Neural progenitor cell (in vitro differentiated cells): Measurements from ENCODE around the gene SPOCD1. TPM values are rescaled to one million over a fixed set of nuclear protein-coding genes. Genes with fewer than 3 reads are reported as not detected.
A peak's percentile ranks its signal among the peaks of the same experiment; 100 is the strongest.

Experiments
- DNase-seq: peaks from one replicate; pipeline ENCODE4 v3.0.0-alpha.2; 2016; ENCODE audit warnings: low spot score
- H2AFZ ChIP-seq: fragments of 200-600 bp; sonication (generic); replicated peaks from 2 replicates; pipeline ENCODE4 v1.6.1; 2016; ENCODE audit warnings: antibody characterized with exemption
- H3F3A ChIP-seq: fragments of 200-600 bp; sonication (generic); 2 replicates; pipeline ENCODE4 v1.6.1; 2016; ENCODE audit warnings: antibody characterized with exemption, low read depth
- H3K27ac ChIP-seq: fragments of 200-600 bp; sonication (generic); 2 replicates; pipeline ENCODE4 v1.5.1; 2016; ENCODE audit warnings: mild to moderate bottlenecking
- H3K27me3 ChIP-seq: fragments of 200-600 bp; sonication (generic); 2 replicates; pipeline ENCODE4 v1.6.1; 2016; ENCODE audit warnings: mild to moderate bottlenecking, moderate library complexity
- H3K36me3 ChIP-seq: fragments of 200-600 bp; sonication (generic); 2 replicates; pipeline ENCODE4 v1.5.1; 2016
- H3K4me1 ChIP-seq: fragments of 200-600 bp; sonication (generic); 2 replicates; pipeline ENCODE4 v1.6.1; 2016; ENCODE audit warnings: mixed run types
- H3K4me2 ChIP-seq: fragments of 200-600 bp; sonication (generic); 2 replicates; pipeline ENCODE4 v1.6.1; 2016
- H3K4me3 ChIP-seq: fragments of 200-600 bp; sonication (generic); 2 replicates; pipeline ENCODE4 v1.5.1; 2016
- H3K79me2 ChIP-seq: fragments of 200-600 bp; sonication (generic); 2 replicates; pipeline ENCODE4 v1.6.1; 2016; ENCODE audit warnings: low read depth
- H3K9ac ChIP-seq: fragments of 200-600 bp; sonication (generic); 2 replicates; pipeline ENCODE4 v1.6.1; 2016
- H3K9me3 ChIP-seq: fragments of 200-600 bp; sonication (generic); 2 replicates; pipeline ENCODE4 v1.5.1; 2016; ENCODE audit warnings: low read depth
- H4K20me1 ChIP-seq: fragments of 200-600 bp; sonication (generic); 2 replicates; pipeline ENCODE4 v1.6.1; 2016; ENCODE audit warnings: low read depth
- H3K27ac Mint-ChIP-seq: 3 replicates; pipeline ENCODE4 v1.8.0; 2021; ENCODE audit warnings: mixed read lengths
- H3K27me3 Mint-ChIP-seq: 2 replicates; pipeline ENCODE4 v1.8.0; 2022; ENCODE audit warnings: low read depth, mild to moderate bottlenecking, inconsistent platforms, moderate library complexity, mixed read lengths; ENCODE audit not compliant: insufficient read depth
- H3K36me3 Mint-ChIP-seq: 3 replicates; pipeline ENCODE4 v1.8.0; 2021; ENCODE audit warnings: mixed read lengths
- H3K4me1 Mint-ChIP-seq: 3 replicates; pipeline ENCODE4 v1.8.0; 2021; ENCODE audit warnings: mixed read lengths
- H3K4me3 Mint-ChIP-seq: 3 replicates; pipeline ENCODE4 v1.8.0; 2021; ENCODE audit warnings: mild to moderate bottlenecking, moderate library complexity, mixed read lengths
- H3K9me3 Mint-ChIP-seq: 3 replicates; pipeline ENCODE4 v1.8.0; 2020; ENCODE audit warnings: mixed read lengths
- CTCF ChIP-seq: fragments of 200-600 bp; sonication (generic); IDR thresholded peaks from 2 replicates; pipeline ENCODE4 v1.5.1; 2017; ENCODE audit warnings: antibody characterized with exemption, mild to moderate bottlenecking
- EZH2 ChIP-seq: fragments of 200-600 bp; sonication (generic); IDR thresholded peaks from 2 replicates; pipeline ENCODE4 v1.6.1; 2017; ENCODE audit warnings: antibody characterized with exemption, mild to moderate bottlenecking, moderate library complexity
- EZH2phosphoT487 ChIP-seq: fragments of 200-600 bp; sonication (generic); IDR thresholded peaks from 2 replicates; pipeline ENCODE4 v1.6.1; 2017; ENCODE audit warnings: antibody characterized with exemption
- total RNA-seq: library from RNA; depleted of rRNA; stranded (reverse); fragments of >200 nt; gene quantifications from 2 replicates; pipeline ENCODE4 v1.2.3, GENCODE V29; 2015; ENCODE audit warnings: low replicate concordance

SPOCD1 gene
- total RNA-seq, 1 donor from 2014 or later = 1.4 TPM

- H3K27me3 Mint-ChIP-seq = peaks cover 13% of the 10 kb centered on the region
- no peaks in the 10 kb centered on the region for H3K9me3 Mint-ChIP-seq
- Histone ChIP-seq H3F3A (peaks cover 16% of the 10 kb centered on the region), H3K36me3 (no peaks in the 10 kb centered on the region), H3K9ac (no peak overlapping the region), H3K4me3 (no peak overlapping the region), H4K20me1 (no peaks in the 10 kb centered on the region), H3K9me3 (no peaks in the 10 kb centered on the region), H3K4me2 (peak overlapping the region; percentile 66), H3K27me3 (no peaks in the 10 kb centered on the region), H3K4me1 (peaks cover 24% of the 10 kb centered on the region), H2AFZ (peak overlapping the region; percentile 82), H3K27ac (no peak overlapping the region), H3K79me2 (no peaks in the 10 kb centered on the region)
- peak overlapping the region; percentile 29 for H3K4me3 Mint-ChIP-seq
- TF ChIP-seq CTCF = no peak
- no peak for TF ChIP-seq EZH2phosphoT487
- no peak for TF ChIP-seq EZH2
- H3K27ac Mint-ChIP-seq = peak overlapping the region; percentile 82
- H3K36me3 Mint-ChIP-seq = no peaks in the 10 kb centered on the region
- H3K4me1 Mint-ChIP-seq = peaks cover 59% of the 10 kb centered on the region
- peak; percentile 74 for DNase-seq
Measured at GRCh38 chr1:31781756-31782371, 34.0 kb downstream of the SPOCD1 start.

- H3K27ac ChIP-seq = no peak overlapping the region
- peaks cover 18% of the 10 kb centered on the region for H3F3A ChIP-seq
- Mint-ChIP-seq H3K4me3 (no peak overlapping the region), H3K27ac (peak overlapping the region; percentile 82), H3K27me3 (peaks cover 11% of the 10 kb centered on the region), H3K4me1 (peaks cover 55% of the 10 kb centered on the region), H3K9me3 (no peaks in the 10 kb centered on the region), H3K36me3 (no peaks in the 10 kb centered on the region)
- H3K4me3 ChIP-seq = no peak overlapping the region
- H3K4me2 ChIP-seq = peak overlapping the region; percentile 66
- H3K79me2 ChIP-seq = no peaks in the 10 kb centered on the region
- H3K9me3 ChIP-seq = no peaks in the 10 kb centered on the region
- no peaks in the 10 kb centered on the region for H4K20me1 ChIP-seq
- H3K27me3 ChIP-seq = peaks cover 5% of the 10 kb centered on the region
- no peaks in the 10 kb centered on the region for H3K36me3 ChIP-seq
- H2AFZ ChIP-seq = no peak overlapping the region
- peaks cover 28% of the 10 kb centered on the region for H3K4me1 ChIP-seq
- DNase-seq = no peak
- TF ChIP-seq CTCF (no peak), EZH2 (no peak), EZH2phosphoT487 (no peak)
- no peak overlapping the region for H3K9ac ChIP-seq
Measured at GRCh38 chr1:31781138-31781755, 34.6 kb downstream of the SPOCD1 start.

- H2AFZ ChIP-seq = no peak overlapping the region
- Mint-ChIP-seq H3K27ac (peak overlapping the region; percentile 9), H3K4me3 (peak overlapping the region; percentile 9), H3K36me3 (no peaks in the 10 kb centered on the region), H3K4me1 (peaks cover 51% of the 10 kb centered on the region), H3K9me3 (no peaks in the 10 kb centered on the region), H3K27me3 (peaks cover 14% of the 10 kb centered on the region)
- H3K9me3 ChIP-seq = no peaks in the 10 kb centered on the region
- no peaks in the 10 kb centered on the region for H4K20me1 ChIP-seq
- H3K9ac ChIP-seq = no peak overlapping the region
- H3K4me3 ChIP-seq = no peak overlapping the region
- DNase-seq = no peak
- H3K79me2 ChIP-seq = no peaks in the 10 kb centered on the region
- no peak overlapping the region for H3K4me2 ChIP-seq
- peaks cover 18% of the 10 kb centered on the region for H3F3A ChIP-seq
- no peak overlapping the region for H3K27ac ChIP-seq
- H3K4me1 ChIP-seq = peaks cover 29% of the 10 kb centered on the region
- peaks cover 11% of the 10 kb centered on the region for H3K27me3 ChIP-seq
- H3K36me3 ChIP-seq = no peaks in the 10 kb centered on the region
- TF ChIP-seq CTCF (no peak), EZH2phosphoT487 (no peak), EZH2 (no peak)
Measured at GRCh38 chr1:31780632-31781031, 35.2 kb downstream of the SPOCD1 start.
